Cardiac fibroblast (primary cell): Measurements from ENCODE around the gene GLYR1.
A peak's percentile ranks its signal among the peaks of the same experiment; 100 is the strongest.

ENCODE experiments used
- DNase-seq, 2 donors: peaks; one replicate each; pipeline versions ENCODE4 v3.0.0 to v3.0.0-alpha.2; 2010; ENCODE audit warnings: low read depth in 2 of 2
- H3K4me3 ChIP-seq, 2 donors: replicated peaks in 1 of 2; 1 replicate in 1 of 2; 2 replicates in 1 of 2; pipeline ENCODE4 v1.5.1; 2011; ENCODE audit warnings: low read depth in 2 of 2, low read length in 2 of 2, mild to moderate bottlenecking in 2 of 2, moderate library complexity in 1 of 2
- TF ChIP-seq, protein P1 (sequence below): IDR thresholded peaks from one replicate; pipeline ENCODE4 v1.5.1; 2011; ENCODE audit warnings: low read depth, mild to moderate bottlenecking, low read length, inconsistent platforms

GLYR1 gene

DNA sequence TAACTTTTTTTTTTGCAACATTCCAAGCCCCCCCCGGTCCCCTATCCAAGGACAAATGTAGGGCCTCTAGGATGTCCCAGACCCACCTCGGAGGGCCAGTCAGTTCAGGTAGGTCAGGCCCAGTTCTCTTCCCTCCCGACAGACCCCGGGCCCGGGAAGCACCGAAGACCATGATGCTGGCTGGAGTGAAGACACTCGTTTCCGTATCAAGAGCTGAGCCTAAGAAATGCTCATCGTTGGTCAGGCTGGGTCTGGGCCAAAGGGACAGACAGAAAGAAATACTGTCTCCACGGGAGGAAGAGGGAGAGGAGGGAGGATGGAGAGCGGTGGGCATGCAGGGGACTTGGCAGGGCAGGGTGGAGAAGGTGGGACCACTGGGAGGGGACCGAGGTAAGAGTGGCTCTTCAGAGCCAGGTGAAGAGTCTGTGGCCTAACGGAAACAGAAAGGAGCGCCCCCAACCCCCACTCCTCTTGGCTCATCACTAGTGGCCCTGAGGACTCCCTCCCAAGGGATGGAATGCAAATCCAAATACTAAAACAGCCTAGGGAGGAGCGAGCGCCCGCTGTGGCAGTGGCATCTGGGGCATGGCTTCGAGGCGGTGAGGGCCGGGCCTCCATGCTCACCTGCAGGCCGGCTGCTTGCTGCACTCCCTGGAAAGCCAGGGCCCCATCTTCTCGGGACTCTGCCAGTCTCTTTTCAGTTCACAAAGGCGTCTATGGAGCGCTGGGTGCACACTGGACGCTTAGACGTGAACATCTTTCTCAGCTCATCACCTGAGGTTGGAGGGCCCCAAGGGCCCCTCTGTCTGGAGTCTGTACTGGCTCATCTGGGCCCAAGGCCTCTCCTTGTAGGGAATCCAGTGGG, 43.0 kb downstream of the GLYR1 start:
- no peak overlapping the region for H3K4me3 ChIP-seq
- TF ChIP-seq, protein P1, sequence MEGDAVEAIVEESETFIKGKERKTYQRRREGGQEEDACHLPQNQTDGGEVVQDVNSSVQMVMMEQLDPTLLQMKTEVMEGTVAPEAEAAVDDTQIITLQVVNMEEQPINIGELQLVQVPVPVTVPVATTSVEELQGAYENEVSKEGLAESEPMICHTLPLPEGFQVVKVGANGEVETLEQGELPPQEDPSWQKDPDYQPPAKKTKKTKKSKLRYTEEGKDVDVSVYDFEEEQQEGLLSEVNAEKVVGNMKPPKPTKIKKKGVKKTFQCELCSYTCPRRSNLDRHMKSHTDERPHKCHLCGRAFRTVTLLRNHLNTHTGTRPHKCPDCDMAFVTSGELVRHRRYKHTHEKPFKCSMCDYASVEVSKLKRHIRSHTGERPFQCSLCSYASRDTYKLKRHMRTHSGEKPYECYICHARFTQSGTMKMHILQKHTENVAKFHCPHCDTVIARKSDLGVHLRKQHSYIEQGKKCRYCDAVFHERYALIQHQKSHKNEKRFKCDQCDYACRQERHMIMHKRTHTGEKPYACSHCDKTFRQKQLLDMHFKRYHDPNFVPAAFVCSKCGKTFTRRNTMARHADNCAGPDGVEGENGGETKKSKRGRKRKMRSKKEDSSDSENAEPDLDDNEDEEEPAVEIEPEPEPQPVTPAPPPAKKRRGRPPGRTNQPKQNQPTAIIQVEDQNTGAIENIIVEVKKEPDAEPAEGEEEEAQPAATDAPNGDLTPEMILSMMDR, result no peak
- DNase-seq, result no peak

DNA sequence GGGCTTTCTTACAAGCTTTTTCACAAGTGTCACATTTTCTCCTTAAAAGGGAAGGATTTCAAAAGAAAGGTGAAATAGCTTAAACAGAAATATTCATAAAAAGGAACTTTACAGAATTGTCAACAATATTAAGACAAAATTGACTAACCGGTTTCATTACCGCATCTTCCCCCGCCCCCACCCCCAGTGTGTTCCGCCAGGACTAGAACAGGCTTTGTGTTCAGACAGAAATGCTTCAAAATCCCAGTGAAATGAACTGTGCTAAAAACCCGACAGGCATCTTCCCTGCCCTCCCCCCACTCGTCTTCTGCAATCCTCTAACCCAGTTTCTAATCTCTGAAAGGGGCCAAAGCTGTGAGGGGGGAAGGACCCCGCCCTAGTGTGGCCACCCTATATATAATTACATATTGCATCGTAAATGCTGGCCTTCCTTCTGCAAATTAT, 43.7 kb downstream of the GLYR1 start:
- H3K4me3 ChIP-seq, result peak overlapping the region in 1 of 2 donors; percentile 78
- DNase-seq, result peak in 1 of 2 donors; percentile 8
- TF ChIP-seq, protein P1, result no peak

DNA sequence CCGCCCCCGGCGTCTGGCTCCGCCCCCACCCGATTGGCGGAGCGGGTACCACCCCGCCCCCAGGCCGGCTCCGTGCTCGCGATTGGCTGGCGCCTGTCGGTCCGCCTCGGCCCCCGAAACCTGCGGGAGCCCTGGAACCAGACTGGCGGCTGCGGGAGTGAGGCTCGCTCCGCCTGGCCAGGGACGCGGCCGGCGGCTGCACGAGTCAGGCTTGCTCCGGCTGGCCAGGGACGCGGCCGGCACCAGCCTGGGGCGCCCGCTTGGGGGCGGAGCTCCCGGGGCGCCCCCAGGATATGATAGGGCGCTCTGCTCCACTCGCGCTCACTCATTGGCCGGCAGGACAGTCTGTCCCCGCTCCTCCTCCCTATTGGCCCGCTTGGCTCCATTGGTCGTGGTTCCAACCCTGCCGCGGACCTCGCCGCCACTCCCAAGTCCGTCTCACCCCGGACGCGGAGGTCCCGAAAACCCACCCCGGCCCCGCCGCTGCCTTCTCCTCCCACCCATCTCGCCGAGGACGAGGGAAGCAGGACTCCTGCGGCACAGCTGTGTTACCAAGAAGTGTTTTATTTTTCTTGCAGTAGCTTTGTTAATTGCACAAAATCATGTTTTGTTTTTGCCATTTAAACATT, 44.3 kb downstream of the GLYR1 start:
- peak overlapping the region; percentile 67 to 78 for H3K4me3 ChIP-seq
- TF ChIP-seq, protein P1, result no peak
- DNase-seq, result peak; percentile 92 to 93

DNA sequence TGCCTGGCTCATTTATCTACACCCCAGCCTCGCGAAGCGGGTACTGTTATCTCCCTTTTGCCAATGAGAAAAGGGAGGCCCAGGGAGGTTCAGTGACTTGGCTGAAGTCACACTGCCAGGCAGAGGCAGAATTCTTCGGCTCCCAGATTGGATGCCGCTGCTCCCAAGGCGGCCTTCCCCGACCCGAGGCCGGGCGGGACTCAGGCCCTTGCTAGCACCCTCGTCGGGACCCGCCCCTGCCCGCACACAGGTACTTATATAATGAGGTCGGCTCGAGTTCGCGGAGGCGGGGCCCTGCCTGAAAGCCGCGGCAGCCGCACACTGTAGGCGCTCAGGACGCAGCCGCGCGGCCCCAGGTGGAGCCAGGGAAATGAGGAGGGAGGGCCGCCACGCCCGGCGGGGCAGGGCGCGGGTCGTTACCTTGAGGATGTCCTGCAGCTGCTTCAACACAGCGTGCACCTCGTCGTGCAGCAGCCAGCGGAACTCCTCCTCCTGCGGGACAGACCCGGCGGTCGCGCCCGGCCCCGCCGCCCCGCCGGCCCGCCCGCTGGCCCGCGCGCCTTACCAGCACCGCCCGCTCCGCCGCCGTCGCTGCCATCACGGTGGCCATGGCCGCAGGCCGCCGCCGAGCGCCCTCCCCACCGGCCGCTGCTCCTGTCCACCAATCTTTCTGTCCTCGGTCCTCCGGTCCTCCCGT, 45.0 kb downstream of the GLYR1 start, which contains the start of gene ROGDI:
TSS of gene ROGDI (minus strand) at position 672 of the 697 bp plus-strand sequence. CDS start at position 610, 62 bp downstream.
- H3K4me3 ChIP-seq, result peak within 1 kb of the TSS; percentile 67 to 78
- TF ChIP-seq, protein P1, result no peak
- DNase-seq, result peak; percentile 19 to 52

DNA sequence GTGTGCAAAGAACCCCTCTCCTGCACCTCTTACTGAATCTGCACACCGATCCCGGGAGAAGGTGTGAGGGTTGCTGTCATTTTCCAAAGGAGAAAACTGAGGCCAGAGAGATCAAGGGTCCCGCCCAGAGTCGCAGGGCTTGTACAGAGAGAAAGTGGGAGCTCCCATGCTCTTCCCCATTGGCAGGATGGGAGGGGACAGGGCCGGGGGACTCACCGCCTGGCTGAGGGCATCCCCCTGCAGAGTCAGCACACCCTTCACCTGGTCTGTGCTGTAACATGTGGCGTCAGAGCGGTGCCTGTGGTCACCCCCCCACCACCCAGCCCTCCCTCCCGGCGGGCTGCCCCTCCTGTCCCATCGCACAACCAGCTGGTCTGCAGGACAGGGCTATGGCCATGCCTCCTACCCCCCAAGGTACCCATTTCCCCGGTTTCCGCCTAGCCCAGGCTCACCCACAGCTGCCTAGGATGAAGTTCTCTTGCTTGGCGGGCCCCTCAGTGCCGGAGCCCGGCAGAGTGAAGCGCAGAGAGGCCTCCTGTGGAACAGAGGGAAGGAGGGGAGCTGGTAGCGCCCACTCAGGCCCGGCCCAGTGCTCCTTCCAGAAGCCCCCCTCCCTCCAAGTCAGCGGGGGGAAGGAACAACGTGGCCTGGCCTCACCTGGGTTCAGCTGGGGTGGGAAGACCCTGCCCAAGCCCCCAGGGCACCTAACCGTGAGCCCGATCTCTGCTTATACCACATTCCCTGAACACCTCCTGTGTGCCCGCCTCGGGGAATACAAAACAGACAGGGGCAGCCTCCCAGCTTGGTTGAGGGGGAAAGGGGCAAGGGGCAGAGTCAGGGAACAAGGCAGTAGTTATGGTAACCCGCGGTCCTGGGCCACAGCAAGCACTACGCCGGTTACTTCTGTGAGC, 45.8 kb downstream of the GLYR1 start:
- TF ChIP-seq, protein P1, result no peak
- H3K4me3 ChIP-seq, result peak overlapping the region; percentile 67 to 78
- no peak for DNase-seq
